HCT116 (cell line): ENCODE results near the gene CCDC188.

Source experiments
- CTCF ChIP-seq, 3 experiments: fragments of 200-600 bp in 1 of 3; sonication (generic) in 1 of 3; IDR thresholded peaks in 2 of 3; conservative IDR thresholded peaks in 1 of 3; 2 replicates each; pipeline ENCODE4 v1.5.1; 2012 to 2017; ENCODE audit warnings: low read depth in 2 of 3, low read length in 2 of 3, antibody characterized with exemption in 1 of 3, borderline replicate concordance in 1 of 3, control low read depth in 1 of 3, mild to moderate bottlenecking in 1 of 3, mixed read lengths in 1 of 3, mixed run types in 1 of 3, moderate library complexity in 1 of 3; ENCODE audit not compliant: insufficient read depth in 1 of 3
- TCF7L2 ChIP-seq: IDR thresholded peaks from 2 replicates; pipeline ENCODE4 v1.7.0; 2011; ENCODE audit warnings: borderline replicate concordance, inconsistent platforms; ENCODE audit not compliant: insufficient read depth, insufficient read length; ENCODE audit errors: extremely low read depth

DNA sequence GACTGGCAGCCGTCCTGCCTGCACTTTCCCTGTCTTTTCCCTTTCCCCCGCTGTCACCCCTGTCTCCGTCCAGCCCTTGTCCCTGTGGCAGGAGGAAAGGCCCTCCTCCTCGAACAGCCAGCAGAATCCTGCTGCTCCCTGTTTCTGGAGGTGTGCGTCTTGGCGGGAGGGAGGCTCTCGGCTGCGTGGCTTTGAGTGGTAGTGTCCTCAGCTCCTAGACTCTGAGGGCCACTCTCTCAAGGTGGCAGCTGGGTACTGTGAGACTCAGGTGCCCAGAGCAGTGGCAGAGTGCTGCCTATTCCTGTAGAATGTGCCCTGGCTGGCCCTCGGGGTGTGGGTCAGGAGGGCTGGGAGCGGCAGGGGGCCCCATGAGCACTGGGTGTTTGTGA is 44.0 kb downstream of the CCDC188 start:
- TF ChIP-seq CTCF (IDR thresholded peaks at IDR 0.05 in 2 of 3, conservative IDR thresholded peaks at IDR 0.05 in 1 of 3; ENCODE audit: borderline replicate concordance in 1 of 3, insufficient read depth in 1 of 3, low read depth in 2 of 3, low read length in 2 of 3) (no peak), TCF7L2 (no peak)
